Mucosa of gallbladder (tissue), 1 donor: ENCODE data around the gene CA5A. TPM values are rescaled to one million over a fixed set of nuclear protein-coding genes. Genes with fewer than 3 reads are reported as not detected.
"Not testable (repeated sequence)": the region's sequence is repeated elsewhere in the genome, so short reads cannot be mapped to it uniquely, and the experiment has no call there.

Experiments used
- DNase-seq: peaks from one replicate; pipeline ENCODE4 v3.0.0-alpha.2; 2020; ENCODE audit warnings: low spot score
- total RNA-seq: library from RNA; stranded (reverse); gene quantifications from one replicate; pipeline ENCODE4 v1.2.1, GENCODE V29; 2021
- donor health status: DM: no; HTN: no; CAD: no.

CA5A gene
- total RNA-seq, 1 donor from 2014 or later: 0.14 TPM

DNA sequence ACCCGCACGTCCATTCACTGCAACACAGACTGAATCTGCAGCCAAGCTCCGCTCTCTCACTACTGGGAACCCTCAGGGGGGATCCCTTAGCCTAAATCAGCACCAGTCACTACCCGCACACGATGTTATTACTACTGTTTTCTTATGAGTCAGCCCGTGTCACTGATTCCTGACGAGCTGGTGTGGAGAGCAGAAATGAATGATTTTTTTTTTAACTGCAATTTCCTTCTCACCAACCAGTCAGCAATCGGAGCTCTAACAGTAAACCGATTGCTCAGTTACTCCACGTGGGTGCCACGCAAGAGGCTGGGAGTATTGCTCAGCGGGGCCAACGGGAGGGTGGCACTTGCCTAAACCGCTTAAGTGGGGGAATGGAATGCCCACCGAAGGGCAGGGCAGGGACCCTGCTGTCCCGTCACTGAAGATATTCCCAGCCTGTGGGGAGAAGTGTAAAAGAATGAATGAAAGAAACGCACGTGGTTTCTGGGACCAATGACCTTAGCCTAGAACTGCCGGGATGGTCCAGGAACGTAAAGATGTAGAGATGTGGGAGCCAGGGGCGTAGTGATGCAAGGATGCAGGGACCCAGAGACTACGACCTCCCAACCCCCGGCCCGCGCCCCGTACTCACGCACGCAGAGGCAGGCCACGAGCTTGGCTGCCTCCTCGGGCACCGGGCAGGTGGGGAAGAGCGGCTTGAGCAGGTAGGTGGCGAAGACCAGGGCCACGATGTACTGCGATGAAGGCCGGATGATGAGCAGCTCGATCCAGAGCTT lies 67.9 kb downstream of the CA5A start:
- DNase-seq: not testable (repeated sequence)

DNA sequence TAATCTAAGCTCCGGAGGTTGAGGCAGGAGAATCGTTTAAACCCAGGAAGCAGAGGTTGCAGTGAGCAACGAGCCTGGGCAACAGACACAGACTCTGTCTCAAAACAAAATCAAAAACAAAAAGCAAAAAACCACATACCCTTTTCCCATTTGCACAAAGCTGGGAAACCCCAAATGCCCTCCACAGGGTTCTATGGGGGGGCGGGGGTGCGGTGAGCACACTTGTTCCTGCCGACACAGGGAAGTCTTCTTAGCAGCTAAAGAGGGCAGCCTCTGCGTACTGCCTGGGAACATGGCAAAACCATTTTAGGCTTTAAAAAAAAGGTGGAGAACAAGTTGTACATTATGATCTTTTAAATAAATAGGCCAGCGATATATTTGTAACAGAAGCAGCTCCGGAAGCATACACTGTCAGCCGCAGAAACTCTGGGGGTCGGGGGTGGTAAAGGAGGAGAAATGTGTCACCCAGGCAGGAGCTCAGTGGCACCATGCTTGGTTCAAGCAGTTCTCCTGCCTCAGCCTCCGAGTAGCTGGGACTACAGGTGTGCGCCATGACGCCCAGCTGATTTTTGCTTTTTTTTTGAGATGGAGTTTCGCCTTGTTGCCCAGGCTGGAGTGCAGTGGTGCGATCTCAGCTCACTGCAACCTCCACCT lies 70.3 kb downstream of the CA5A start:
- DNase-seq: not testable (repeated sequence)

DNA sequence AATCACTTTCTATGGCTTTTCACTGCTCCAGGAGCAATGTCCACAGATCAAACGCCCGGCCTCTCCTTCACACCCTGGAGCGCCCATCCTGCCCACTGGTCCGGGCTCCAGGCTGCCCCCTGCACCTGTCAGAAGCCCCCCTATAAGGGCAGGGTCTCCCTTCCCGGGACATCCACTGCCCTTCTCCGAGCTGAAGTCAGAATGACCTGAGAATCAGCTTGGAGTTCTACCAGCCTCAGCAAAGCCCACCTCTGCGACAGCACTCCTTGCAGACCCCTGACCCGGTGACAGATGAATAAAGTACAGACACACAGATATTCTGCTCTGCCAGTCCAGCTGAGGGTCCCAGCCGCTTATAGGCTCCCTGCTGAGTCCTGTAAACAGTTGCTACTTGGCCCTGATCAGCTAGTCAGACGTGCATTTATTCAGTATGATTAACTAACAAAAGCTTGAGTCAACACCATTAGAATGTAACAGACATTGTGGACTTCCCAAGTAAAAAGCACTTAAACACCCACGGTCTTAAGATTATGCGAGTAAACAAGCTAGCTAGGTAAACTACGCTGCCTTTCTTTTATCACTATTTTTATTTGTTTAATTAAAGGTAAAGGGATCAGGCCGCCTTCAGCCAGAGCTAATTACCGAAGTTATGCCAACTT lies 71.9 kb downstream of the CA5A start:
- DNase-seq: no peak

DNA sequence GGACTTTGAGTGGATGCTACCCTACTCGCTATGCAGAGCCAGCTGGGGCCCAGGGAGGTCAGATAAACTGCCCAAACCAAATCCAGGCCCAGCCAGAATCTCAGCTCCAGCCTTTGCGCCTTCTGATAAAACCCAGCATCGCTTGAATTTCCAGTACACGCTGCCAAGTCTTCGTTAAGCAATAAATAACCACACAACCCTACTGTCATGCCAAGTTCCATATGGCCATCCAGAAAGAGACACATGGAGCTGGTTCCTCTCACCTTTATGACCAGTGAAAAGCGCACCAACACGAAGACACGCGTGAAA lies 73.0 kb downstream of the CA5A start:
- DNase-seq: not testable (repeated sequence)

DNA sequence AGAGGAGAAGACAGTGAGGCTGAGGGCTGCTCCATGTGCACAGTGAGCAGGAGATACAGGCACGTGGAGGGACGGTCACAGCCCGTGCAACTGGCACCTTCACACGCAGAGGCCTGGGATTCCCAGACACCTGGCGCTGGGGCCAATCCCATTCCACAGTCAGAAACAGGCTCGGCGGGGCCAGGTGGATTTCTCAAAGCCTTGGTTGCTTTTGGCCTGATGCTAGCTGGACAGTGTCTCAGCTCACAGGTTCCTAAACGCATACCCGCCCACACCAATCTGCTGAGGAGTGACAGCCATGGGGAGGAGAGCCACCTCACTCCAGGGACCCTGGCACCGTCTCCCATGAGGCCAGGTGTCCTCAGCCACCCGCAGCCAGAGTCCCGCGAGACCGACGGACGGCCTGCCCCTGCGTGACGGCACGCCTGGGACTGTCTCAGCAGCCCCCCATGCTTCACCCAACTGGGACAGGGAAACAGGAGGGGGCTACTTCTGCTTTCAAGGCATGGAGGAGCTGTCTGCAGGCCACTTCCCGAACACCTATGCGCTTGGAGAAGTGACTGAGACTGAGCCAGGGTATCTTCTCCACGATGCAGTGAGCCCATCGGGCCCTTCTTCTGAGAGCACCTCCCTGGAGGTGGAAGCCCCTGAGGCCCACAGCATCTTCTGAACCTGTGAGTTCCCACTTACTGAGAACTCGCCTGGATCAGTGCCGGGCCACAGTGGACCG lies 73.6 kb downstream of the CA5A start:
- DNase-seq: not testable (repeated sequence)

DNA sequence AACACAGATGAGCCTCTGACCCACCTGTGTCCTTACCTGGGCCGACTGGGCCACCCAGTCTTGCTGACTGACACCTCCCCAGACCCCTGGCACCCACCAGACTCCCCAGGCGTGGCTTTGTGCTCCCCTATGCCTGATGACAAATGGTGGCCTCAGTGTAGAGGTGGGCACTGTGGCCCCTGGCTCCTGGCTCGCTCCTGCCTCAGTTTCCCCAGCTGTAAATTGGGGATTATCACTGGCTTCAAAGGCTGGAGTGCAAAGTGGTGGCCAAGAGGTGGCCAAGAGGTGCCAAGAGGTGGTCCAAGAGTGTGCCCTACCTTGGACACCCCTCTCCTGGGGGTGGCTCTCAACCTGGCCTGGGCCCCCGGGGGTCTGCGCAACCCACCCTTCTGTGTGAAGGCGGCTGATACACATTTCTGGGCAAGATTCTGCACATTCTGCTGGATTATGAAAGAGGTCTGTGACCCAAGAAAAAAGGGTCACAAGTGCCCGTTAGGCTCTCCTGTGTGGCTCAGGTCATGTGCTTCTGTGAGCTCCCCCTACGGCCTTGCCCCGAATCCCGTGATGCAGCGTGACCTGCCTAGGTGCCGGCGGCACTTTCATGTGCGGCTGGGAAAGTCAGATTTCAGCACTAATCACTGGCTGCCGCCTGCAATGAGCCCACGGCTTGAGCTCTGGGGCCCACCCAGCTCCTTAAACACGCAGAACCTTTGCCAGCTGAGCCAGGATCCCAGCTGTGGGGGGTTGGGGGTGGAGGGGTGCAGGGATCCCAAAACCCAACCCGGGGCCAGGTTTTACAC lies 74.8 kb downstream of the CA5A start:
- DNase-seq: not testable (repeated sequence)

DNA sequence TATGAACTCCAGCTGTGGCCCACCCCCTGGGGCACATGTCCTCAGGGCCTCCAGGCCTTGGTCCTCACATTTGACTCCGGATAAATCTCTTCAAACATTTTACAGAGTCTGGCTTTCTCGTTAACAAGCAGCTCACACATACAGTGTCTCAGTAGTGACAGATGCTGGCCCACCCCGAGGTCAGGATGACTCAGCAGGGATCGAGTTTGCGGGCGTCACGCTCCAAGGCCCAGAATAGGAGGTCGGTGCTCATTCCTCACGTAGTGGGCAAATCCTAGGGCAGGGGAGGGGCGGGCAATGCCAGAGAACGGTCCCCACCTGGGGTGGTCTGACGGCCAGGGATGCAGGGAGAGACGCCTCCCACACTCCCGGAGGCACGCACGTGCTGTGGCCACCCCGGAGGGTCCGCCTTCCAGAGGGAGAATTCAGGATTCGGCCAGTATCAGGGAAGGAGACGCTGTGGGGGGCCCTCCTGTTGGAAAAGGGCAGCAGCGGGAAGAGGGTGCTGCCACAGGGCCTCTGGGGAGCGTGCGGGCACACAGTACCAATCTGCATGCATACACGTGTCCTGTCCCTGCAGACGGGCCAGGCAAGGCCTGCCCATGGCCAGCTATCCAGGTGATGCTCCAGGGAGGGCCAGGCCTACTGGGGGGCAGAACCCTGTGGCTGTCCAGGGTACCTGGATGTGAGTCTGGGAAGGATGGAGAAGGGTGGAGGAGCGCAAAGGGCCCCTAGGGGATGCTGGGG lies 75.6 kb downstream of the CA5A start:
- DNase-seq: no peak

DNA sequence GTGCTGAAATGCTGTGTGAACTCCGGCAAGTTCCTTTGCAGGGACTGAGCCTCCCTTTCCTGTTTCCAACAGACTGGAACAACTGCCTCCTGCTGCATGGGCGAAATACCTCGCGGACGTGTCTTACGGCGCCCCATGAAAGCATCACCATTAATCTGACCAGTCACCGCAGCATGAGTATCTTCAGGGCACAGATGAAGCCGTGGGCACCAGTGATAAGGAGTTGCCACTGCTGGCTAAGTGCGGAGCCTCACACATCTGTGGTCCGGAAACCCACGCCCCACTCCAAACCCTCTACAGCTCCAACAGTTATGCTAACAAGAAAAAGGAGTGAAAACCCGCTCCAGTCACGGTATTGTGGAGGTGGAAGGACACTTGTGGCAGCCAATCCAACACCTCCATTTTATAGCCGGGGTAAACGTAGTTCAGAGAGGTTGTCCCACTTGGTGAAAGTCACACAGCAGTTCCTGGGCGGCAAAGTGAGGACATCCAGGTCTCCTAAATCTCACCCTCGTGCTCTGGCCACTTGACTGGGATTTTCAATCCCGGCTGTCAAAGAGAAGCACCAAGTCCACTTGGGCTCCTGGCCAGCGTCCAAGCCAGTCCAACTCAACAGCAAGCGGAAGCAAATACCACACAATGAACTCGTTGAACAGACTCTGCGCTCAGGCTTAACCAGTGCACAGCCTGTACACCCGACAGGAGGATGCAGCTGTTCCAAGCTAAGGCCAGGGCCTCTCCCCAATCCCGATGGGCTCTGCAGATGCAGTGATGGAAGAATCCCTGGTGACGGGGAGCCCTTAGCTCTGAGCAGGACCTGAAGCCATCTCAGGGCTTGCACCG lies 78.0 kb downstream of the CA5A start:
- not testable (repeated sequence) for DNase-seq

DNA sequence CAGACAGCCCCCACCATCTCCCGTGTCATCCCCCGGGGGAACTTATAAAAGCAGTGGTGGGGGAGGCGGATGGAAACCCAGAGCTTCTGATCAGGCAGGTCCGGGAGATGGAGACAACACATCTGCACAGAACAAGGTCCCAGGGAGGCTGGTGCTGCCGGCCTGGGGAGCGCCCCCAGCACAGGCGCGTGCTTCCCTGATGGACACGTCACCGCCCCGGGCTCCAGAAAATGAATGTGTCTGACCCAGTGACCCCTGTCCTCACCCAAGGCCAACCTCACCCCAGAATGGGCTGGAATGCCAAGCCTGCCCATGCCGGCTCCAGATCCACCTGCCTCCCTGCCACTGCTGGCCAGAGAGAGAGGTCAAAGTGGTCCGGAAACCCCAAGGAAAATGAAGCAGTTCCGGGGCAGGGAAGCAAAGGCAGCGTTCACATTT lies 79.5 kb downstream of the CA5A start:
- DNase-seq: no peak

DNA sequence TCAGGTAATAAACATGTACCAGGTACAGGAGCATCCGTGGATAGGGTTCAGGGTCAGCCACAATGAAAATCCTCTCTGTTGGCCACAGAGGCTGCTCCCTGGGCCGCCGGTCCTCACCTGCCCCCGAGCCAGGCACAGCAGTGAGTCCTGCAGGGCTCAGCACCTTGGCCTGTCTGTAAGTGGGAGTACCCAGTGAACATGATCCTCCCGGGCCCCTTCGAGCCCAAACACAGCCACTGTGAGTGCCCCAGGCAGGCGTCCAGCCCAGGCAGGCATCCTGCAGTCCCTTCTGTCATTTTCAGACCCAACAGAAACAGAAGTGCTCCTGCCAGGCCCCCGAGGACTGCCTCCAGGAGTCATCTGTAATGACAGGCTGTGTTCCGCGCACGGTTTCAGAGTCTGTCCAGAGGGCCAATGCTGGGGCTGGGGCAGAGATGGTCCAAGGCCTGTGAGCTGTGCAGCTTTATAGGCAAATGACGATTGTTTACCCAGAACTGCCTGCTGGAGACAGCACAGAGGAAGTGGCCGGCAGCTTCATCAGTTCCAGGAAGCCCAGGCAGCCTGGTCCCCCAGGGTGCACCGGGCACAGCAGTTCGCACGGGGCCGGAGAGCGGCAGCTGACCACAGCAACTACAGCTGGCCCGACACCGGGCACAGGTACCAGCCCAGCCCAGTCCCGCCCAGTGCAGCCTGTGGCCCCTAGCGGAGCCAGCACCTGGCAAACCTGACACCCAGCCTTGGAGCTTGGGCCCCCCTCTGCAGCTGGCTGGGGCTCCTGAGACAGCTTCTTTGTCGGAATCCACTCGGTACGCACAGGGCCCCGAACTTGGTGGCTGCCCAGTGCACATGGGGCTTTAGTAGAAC lies 80.2 kb downstream of the CA5A start:
- peak; percentile 66 for DNase-seq

DNA sequence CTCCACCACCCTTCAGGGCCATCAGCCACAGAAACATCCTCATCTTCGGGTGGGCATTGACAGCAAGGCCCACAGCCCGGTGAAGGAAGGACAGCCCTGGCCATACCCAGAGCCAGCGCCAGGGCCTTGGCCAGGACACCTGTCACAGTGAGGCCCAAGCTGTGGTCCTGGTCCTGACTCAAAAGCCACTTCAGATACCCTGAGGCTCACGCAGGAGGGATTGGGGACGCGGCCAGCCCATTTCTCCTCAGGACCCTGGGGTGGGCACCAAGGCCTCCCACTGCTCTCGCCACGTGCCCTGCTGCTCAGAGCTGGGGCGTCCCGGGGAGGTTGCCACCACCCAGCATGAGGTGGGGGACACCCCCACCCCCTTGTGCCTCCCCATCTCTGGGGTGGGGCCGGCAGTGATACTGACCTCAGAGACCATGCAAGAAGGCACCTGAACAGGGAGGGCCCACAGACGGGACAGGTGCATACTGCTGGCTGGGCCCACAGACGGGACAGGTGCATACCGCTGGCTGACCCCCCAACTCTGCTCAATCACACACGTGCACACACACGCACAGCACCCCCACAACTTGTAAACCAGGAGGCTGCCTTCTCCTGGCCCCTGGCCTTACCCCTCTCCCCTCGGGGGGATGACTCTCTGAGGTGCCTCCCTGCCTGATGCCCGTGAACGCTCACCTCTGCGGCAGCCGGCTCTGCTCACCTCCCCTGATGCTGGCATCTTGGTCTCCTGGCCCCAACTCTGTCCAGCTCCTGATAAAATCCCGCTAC lies 81.2 kb downstream of the CA5A start:
- DNase-seq: no peak

DNA sequence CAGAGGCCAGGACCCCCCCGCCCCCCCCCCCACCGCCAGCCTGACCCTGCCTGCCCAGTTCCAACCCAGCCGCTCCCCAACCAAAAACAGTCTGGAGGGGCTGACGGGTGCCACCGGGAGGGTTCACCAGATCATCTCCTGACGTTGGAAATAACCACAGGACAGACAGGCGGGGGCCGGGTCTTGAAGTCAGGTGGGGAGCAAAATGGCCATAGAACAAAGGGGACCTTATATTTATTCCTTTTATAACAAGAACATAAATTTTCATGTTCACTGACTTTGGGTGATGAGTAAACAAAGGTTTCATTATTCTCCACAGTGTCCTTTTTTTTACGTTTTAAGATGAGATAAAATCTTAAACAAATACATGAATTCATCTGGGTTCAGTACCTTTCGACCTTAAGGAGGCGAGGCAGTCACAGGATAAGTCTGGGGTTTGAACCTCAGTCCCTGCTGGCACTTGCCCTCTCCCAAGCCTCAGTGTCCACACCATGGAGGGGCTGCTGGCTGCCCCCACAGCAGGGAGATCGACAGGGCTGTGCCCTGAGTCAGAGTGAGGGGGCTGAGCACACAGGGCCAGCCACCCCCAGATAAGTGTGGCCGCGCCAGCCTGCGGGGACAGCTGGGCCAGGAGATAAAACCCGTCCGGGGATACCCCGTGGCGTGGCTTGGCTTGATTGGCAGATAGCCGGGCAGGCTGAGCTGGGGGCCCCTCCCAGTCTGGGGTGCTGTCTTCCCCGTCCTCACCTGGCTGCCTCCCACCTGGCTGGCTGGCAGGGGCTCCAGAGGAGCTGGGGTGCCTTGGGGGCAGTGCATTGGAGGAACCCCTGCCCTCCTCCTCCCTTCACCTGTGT lies 82.0 kb downstream of the CA5A start:
- no peak for DNase-seq

DNA sequence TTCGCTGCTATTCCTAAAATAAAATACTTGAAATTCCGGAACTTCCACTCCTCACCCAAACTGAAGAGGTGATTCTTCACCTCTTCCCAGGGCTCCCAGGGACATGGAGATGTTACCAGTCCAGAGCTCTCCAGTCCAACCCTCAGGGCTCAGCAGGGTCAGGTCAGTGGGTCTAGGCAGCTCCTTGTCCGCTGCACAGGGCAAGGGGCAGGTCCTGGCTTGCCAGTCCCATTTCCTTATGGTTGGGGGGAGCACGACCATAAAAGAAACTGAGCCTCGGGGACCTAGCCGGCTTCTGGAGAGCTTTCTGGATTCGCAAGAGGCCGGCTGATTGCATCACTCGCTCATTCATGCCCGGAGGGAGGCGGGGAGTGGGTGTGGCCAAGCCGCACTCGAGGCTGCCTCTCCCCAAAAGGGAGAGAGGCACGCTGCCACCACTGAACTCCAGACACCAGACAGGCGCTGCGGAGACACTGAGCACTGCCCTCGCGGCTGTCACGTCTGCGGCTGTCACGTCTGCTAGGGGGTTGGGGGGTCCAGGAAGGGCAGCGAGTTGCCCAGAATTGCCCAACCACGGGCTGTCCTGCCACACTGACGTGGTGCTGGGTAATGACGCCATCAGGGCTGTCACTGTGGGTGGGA lies 82.8 kb downstream of the CA5A start:
- peak; percentile 92 for DNase-seq

DNA sequence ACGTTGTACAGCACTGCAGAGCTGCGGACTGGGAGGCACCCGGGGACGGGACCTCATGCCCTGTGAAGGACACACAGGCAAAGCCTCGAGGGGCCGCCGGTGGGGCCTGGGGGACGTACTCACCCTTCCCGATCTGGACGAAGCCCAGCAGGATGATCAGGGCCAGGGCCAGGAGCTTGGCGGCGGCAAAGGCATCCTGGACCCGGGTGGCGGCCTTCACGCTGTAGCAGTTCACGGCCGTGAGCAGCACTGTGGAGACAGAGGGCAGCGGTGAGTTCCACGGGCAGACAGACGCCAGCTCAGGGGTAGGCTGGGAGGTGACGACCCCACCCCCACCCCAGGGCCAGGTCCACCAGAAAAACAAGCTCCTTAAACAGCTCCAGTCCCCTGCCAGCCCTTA lies 84.7 kb downstream of the CA5A start:
- DNase-seq: no peak

DNA sequence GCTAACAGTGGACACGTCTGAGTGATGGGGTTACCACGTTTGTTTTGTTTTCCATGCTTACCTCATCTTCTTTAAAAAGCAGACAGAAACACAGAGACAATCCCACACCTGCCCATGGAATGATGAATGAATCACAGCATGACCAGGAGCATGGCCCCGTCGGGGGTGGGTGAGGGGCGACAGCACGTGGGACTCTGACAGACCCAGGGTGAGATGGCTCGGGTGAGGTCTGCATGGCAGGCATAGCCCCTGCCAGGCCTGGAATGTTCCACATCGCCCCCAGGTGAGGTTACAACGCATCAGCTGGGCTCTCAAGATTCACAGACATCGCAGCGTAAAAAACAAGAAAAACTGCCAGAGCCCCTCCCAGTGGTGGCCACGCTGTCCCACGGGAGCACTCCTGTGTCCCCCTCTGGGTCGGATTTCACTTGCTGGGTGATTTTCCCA lies 85.2 kb downstream of the CA5A start:
- DNase-seq: no peak
